ENCODE results near the gene SP140L. TPM values are rescaled to one million over a fixed set of nuclear protein-coding genes. Genes with fewer than 3 reads are reported as not detected.

SP140L gene
- polyA plus RNA-seq, 3 donors = 6.5 to 23.7 (median 8.5) TPM

DNA sequence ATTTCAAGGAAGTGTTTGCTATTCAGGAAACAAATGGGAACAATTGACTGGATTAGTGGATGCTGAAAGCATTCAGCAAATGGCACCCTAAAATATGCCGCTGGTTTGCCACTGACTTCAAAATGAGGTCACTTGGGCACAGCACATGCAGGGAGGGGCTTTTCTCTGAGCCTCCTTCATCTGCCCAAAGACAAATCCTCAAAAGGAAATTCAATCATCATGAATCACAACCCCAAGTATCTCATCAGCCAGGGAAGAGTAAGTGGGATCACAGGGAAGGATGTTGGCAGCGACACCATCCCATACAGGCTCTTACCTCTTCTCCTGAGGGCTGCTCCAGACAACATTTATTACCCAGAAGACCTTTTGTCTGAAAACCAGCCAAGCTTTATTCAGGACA, 14.4 kb upstream of the SP140L start:
- peaks cover 0 to 2% of the 10 kb centered on the region in 2 donors for H3K4me1 ChIP-seq (ENCODE audit: control insufficient read depth in 1 of 2, insufficient read depth in 2 of 2, low read length in 2 of 2)
- Mint-ChIP-seq H3K4me1 (peaks cover 11% of the 10 kb centered on the region), H3K9me3 (peaks cover 0 to 3% (median 0%) of the 10 kb centered on the region in 7 donors), H3K27ac (no peak overlapping the region), H3K27me3 (ENCODE audit: low read depth in 3 of 3) (no peaks in the 10 kb centered on the region), H3K36me3 (peaks cover 0 to 21% of the 10 kb centered on the region in 2 donors), H3K4me3 (peak overlapping the region in 1 of 2 donors; percentile 40)
- no peaks in the 10 kb centered on the region for H3K79me2 ChIP-seq (ENCODE audit: insufficient read depth, low read length)
- WGBS (ENCODE audit: insufficient coverage) = 100% methylated on average over 2 of the region's 2 CpGs
- H3K36me3 ChIP-seq (replicated peaks in 1 of 2; ENCODE audit: control insufficient read depth in 1 of 2, insufficient read depth in 2 of 2, low read length in 2 of 2) = no peaks in the 10 kb centered on the region
- no peaks in the 10 kb centered on the region for H3K9me3 ChIP-seq (replicated peaks in 1 of 2; ENCODE audit: control insufficient read depth in 1 of 2, insufficient read depth in 1 of 2, low read length in 2 of 2)
- H4K20me1 ChIP-seq (ENCODE audit: insufficient read depth, low read length) = no peaks in the 10 kb centered on the region
- no peak overlapping the region for H3K4me2 ChIP-seq (replicated peaks; ENCODE audit: extremely low read depth, low read length, poor library complexity, severe bottlenecking)
- H3K9ac ChIP-seq (ENCODE audit: insufficient read depth, low read length, poor library complexity, severe bottlenecking) = no peak overlapping the region
- intact Hi-C loops (cut with micrococcal nuclease) = no loop called here
- H3K27ac ChIP-seq (ENCODE audit: low read depth in 1 of 2, low read length in 2 of 2) = no peak overlapping the region
- TF ChIP-seq, protein P1, sequence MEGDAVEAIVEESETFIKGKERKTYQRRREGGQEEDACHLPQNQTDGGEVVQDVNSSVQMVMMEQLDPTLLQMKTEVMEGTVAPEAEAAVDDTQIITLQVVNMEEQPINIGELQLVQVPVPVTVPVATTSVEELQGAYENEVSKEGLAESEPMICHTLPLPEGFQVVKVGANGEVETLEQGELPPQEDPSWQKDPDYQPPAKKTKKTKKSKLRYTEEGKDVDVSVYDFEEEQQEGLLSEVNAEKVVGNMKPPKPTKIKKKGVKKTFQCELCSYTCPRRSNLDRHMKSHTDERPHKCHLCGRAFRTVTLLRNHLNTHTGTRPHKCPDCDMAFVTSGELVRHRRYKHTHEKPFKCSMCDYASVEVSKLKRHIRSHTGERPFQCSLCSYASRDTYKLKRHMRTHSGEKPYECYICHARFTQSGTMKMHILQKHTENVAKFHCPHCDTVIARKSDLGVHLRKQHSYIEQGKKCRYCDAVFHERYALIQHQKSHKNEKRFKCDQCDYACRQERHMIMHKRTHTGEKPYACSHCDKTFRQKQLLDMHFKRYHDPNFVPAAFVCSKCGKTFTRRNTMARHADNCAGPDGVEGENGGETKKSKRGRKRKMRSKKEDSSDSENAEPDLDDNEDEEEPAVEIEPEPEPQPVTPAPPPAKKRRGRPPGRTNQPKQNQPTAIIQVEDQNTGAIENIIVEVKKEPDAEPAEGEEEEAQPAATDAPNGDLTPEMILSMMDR (IDR thresholded peaks at IDR 0.05) = no peak
- no peak for DNase-seq
- no peak overlapping the region for H2AFZ ChIP-seq (ENCODE audit: insufficient read depth, low read depth, low read length, poor library complexity, severe bottlenecking)
- H3K4me3 ChIP-seq (replicated peaks in 1 of 3; ENCODE audit: low read depth in 2 of 3, low read length in 3 of 3) = no peak overlapping the region
- no peaks in the 10 kb centered on the region for H3K27me3 ChIP-seq (ENCODE audit: control insufficient read depth in 2 of 2, insufficient read depth in 2 of 2, low read length in 2 of 2)

DNA sequence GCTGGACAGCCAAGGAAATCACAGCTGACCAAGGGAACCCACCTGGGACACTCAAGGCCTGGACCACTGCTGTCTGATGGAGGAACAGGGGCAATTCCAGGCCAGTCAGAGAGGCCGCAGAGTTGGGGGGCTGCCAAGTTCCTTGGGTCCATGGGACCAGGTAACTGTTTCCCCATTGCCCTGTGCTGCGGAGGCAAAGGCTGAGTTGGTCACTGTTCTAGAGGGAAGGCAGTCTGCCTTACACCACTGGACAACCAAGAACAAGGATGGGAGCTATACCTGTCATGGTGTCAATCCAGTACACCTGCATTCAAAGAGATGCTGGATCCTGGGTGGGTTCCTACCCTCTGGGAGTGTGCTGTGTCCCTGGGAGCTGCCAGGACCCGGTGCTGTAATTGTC, 9.6 kb upstream of the SP140L start:
- peaks cover 28% of the 10 kb centered on the region for H3K4me1 Mint-ChIP-seq
- Histone ChIP-seq H3K4me1 (ENCODE audit: control insufficient read depth in 1 of 2, insufficient read depth in 2 of 2, low read length in 2 of 2) (peaks cover 22 to 26% of the 10 kb centered on the region in 2 donors), H3K4me3 (replicated peaks in 1 of 3; ENCODE audit: low read depth in 2 of 3, low read length in 3 of 3) (no peak overlapping the region), H4K20me1 (ENCODE audit: insufficient read depth, low read length) (no peaks in the 10 kb centered on the region), H3K36me3 (replicated peaks in 1 of 2; ENCODE audit: control insufficient read depth in 1 of 2, insufficient read depth in 2 of 2, low read length in 2 of 2) (no peaks in the 10 kb centered on the region), H3K79me2 (ENCODE audit: insufficient read depth, low read length) (no peaks in the 10 kb centered on the region), H3K4me2 (replicated peaks; ENCODE audit: extremely low read depth, low read length, poor library complexity, severe bottlenecking) (no peak overlapping the region), H3K9ac (ENCODE audit: insufficient read depth, low read length, poor library complexity, severe bottlenecking) (no peak overlapping the region), H3K9me3 (replicated peaks in 1 of 2; ENCODE audit: control insufficient read depth in 1 of 2, insufficient read depth in 1 of 2, low read length in 2 of 2) (no peaks in the 10 kb centered on the region), H3K27me3 (ENCODE audit: control insufficient read depth in 2 of 2, insufficient read depth in 2 of 2, low read length in 2 of 2) (no peaks in the 10 kb centered on the region), H3K27ac (ENCODE audit: low read depth in 1 of 2, low read length in 2 of 2) (no peak overlapping the region), H2AFZ (ENCODE audit: insufficient read depth, low read depth, low read length, poor library complexity, severe bottlenecking) (no peak overlapping the region)
- no peak overlapping the region for H3K4me3 Mint-ChIP-seq
- intact Hi-C loops (cut with micrococcal nuclease) = no loop called here
- H3K9me3 Mint-ChIP-seq = peaks cover 0 to 8% (median 2%) of the 10 kb centered on the region in 7 donors
- 95% methylated on average over 3 of the region's 3 CpGs for WGBS (ENCODE audit: insufficient coverage)
- peak overlapping the region in 2 of 7 donors; percentile 21 to 36 for H3K27ac Mint-ChIP-seq
- DNase-seq = no peak
- TF ChIP-seq, protein P1 (IDR thresholded peaks at IDR 0.05) = no peak
- peaks cover 0 to 5% (median under 1%) of the 10 kb centered on the region in 3 donors for H3K27me3 Mint-ChIP-seq (ENCODE audit: low read depth in 3 of 3)
- peaks cover 0 to 12% of the 10 kb centered on the region in 2 donors for H3K36me3 Mint-ChIP-seq
